ENCODE data around the gene CLIC4.

Gene CLIC4

DNA sequence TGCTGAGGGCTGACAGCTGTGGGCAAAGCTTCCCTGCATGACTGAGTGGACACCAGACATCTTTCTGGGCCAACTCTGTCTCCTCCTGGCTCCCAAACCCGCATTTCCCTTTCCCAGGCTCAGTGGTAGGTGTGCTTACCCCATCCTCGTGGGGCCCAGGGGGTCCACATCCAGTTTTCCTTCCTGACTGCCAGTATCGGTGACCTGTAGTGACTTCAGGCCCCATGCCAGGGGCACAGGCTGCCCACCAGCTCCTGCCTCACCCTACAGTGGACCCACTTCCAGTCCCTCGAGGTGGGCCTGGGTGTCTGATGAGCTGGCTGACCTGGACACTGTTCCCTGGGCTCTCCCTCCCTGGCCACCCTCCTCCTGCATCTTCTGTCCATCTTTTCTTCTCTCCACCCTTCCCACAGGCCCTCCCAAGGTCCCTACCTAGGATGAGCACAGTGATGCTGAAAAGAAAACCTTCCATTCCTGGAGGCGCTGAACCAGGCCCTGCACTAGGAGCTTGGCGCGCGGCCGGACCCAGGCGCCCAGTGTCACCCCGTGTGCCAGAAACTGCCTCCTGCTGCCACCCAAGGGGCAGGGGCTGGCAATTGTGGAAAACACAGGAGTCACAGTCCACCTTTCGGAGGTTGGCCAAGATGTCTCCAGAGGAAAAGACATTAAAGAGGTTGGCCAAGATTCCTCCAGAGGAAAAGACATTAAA lies 117.7 kb downstream of the CLIC4 start:
- DNase-seq, result no peak

DNA sequence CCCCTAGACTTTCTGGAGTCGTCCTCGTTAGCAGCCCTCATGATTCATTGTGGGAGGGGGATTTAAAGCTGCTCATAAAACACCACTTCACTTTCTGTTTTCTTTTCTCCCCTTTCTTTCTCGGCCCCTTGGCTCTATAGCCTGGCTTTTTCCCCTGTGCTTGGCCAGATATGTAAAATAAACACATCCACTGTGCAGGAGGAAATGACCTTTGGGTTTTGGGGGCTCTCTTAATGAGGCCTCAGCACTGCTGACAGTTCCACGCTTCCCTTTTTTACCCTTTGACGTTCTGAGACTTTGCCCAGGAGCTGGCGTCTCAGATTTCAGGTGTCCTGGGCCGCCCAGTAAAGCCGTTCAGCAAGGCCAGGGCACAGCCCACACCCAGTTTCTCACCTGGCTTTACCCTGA lies 119.1 kb downstream of the CLIC4 start:
- peak; percentile 5 for DNase-seq

GRCh38 chr1:24865168-24865567 lies 119.9 kb downstream of the CLIC4 start:
- no peak for DNase-seq

DNA sequence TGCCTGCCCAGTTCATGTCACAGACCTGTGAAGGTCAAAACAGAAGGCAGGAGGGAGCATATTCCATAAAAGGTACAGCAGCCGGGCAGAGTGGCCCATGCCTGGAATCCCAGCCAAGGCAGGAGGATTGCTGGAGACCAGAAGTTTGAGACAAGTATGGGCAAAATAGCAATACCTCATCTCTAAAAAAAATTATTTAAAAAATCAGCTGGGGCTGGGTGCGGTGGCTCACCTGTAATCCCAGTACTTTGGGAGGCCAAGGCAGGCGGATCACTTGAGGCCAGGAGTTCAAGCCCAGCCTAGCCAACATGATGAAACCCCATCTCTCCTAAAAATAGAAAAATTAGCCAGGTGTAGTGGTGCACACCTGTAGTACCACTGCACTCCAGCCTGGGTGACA lies 120.3 kb downstream of the CLIC4 start:
- no peak for DNase-seq

DNA sequence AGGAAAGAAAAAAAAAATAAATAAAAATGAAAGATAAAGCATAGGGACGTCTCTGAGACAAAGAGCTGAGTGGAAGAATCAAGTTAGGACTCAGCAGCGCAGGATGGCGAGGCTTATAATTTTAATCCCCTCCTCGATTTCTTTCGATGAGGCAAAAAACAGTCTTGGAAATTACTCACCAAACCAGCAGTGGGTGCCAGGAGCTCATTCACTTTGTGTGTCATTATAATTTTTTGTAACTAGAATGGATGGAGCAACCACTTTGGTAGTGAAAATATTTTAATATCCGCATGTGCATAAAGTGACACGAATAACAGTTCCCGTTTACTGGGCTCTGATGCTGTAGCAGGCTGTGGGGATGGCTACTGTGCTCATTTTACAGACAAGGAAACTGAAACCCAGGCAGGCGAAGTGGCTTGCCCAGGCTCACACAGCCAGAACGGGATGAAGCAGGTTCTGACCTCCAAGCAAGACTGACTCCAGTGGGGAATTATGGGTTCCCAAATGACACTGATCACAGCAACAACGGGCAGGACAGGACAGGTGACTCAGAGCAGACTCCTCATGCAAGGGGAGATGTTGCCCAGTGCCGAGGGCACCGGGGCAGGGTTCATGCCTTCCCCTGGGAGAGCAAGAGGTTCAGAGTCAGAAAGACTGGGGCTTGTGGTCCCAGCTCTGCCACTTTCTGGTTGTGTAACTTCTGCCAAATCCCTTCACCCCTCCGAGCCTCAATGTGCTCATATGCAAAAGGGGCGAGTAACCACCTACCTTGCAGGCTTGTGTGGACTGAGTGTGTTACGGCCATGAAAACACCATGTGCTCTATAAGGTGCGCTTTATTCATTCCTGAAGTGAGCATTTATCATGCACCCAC lies 121.2 kb downstream of the CLIC4 start:
- DNase-seq, result no peak

DNA sequence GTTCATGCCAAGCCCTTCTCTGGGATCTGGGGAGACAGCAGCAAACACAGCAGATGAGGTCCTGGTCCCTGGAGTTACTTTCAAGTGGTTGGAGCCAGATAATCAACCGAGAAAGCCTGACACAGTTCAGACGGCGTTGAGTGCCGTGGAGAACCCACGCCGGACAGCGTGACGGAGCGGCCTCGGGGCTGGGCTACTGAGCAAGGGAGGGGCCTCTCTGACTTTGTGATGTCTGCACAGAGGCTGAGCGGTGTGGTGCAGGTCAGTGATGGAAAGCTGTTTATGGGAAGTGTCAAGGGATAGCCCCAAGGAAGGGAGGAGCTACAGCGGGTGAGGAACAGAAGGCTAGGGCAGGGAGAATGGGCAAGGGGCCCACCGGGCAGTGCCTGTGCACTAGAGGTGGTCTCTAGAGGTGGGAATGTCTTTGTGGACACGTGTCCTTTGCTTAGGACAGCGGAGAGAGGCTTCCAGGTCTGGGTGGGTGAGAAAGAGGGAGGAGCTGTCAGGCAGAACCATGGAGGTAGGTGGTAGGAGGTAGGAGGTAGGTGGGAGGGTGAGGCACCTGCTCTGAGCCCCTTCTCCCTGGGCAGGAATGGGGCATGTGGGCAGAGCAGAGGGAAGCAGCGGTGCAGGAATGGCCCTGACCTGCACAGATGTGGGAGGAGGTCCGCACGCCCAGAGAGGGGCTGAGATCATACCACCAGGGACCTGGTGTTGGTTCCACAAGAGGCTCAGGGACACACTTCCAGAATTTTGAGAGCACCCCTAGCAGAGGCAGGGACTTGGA lies 122.0 kb downstream of the CLIC4 start:
- no peak for DNase-seq

GRCh38 chr1:24868016-24868875 lies 123.0 kb downstream of the CLIC4 start:
- DNase-seq, result no peak

- DNase-seq, result no peak
Observed at GRCh38 chr1:24870551-24871195, 125.4 kb downstream of the CLIC4 start.

DNA sequence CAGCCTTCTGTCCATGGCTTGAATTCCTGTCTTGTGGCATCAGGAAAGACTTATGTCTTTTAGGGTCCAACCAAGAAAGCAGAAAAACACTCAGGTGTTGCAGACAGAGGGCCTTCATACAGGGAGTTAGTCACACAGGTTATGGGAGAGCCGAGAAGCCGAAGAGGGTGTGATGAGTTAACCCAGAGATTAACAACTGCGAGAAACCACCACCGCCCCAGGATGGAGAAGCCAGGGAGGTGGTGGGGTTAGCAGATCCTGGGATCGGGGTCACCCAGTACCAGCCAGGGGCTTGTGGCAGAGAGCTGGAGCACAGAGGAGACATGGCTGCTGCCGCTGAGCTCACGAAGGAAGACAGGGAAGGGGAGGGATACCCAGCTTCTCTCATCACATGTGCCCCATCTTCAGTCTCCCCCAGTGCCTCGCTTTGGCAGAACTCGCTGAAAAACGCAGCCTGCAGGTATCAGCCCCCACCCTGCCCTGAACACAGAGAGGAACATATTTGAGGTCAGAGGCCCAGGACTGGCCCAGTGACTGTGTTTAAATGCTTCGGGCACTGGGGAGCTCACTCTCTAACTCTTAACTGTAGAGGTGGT lies 126.2 kb downstream of the CLIC4 start:
- no peak for DNase-seq

DNA sequence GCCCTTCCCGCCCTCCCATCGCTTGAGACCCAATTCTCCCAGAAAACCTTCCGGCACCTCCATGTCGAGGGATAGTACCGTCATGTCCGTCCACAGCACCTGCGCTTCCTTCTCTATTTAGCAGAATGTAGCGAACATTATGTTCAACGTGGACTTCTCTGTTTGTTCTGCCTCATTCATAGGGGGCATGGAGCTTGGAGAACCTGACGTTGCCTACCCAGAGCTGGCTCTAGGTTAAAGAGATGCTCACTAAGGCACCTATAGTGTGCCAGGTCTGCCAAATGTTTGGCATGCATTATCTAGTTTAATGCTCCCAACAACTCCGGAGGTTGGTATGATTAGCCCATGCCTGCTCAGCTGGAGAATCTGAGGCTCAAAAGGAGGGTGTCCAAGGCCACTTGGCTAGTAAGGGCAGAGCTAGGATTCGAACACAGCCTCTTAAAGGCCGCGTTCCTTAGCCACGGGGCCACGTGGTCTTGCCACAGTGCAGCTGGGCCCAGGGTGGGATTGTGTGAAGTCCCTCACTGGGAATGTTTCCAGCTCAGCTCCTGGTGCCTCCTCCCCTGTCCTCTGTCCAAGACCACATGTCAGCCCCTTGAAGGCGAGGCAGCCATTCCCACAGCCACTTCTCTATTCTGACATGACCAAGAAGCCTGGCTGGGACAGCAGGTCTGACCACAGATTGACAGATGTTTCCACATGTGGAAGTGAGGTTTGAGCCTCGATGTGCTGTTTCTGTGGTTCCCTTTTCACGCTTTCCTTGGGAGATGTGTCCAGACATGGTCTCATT lies 127.0 kb downstream of the CLIC4 start:
- peak; percentile 60 for DNase-seq

GRCh38 chr1:24873148-24873547 lies 127.9 kb downstream of the CLIC4 start:
- no peak for DNase-seq

DNA sequence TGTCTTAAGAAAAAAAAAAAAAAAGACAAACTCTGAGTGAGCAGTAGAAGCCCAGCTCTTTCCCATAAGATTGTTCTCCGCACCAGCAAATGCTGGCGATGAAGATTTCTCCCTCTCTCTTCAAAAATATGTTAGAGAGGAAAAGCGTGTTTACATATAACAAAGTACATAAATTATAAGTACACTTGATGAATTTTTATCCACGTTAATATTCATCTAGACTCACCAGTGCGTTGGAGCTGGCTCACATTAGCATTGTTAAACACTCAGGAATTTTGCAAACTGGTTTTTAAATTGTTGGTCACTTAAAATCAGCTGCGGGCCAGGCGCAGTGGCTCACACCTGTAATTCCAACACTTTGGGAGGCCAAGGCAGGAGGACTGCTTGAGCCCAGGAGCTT lies 128.8 kb downstream of the CLIC4 start:
- no peak for DNase-seq

- DNase-seq, result no peak
Observed at GRCh38 chr1:24874611-24875234, 129.5 kb downstream of the CLIC4 start.

DNA sequence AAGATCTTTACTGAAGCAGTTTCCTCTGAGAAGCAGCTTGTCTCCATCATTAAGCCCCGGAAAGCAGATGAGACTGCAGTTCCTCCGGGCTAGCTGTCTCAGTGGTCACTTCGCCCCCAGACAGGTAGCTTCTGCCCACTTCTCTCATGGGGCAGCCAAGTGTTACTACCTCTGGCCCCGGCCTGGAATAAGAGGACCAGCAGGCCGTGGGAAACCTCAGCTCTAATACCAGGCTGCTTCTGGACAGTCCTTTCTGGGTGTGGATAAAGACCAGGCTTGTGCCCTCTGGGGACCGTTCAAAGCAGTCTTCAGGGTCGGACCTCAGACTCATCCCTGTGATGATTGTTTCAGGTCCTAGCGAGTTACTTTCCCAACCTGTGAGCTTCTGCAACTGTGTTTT lies 130.0 kb downstream of the CLIC4 start:
- no peak for DNase-seq

- DNase-seq, result no peak
Observed at GRCh38 chr1:24875991-24876506, 130.8 kb downstream of the CLIC4 start.

DNA sequence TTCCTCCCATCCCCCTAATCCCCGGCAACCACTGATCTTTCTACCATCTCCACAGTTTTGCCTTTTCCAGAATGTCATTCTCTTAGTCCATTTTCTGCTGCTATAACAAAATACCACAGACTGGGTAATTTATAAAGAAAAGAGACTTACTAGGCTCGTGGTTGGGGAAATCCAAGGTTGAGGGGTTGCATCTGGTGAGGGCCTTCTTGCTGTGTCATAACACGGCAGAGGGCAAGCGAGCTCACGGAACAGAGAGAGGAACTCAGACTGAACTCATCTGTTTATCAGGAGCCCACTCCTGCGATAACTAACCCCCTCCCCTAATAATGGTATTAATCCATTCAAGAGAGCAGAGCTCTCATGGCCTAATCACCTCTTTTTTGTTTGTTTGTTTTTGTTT lies 132.8 kb downstream of the CLIC4 start:
- no peak for DNase-seq

- no peak for DNase-seq
Observed at GRCh38 chr1:24878775-24879742, 133.8 kb downstream of the CLIC4 start.

GRCh38 chr1:24881034-24881433 lies 135.8 kb downstream of the CLIC4 start:
- no peak for DNase-seq

DNA sequence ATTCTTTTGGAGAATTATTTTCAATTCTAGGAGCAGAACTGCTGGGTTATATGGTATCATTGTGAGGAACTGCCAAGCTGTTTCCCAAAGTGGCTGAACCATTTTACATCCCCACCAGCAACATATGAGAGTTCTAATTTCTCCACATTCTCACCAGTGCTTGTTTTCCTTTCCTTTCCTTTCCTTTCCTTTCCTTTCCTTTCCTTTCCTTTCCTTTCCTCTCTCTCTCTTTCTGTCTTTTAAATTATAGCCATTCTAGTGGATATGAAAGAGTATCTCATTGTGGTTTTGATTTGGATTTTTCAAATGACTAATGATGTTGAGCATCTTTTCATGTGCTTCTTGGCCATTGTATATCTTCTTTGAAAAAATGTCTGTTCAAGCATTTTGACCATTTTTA lies 139.5 kb downstream of the CLIC4 start:
- DNase-seq, result no peak
